ENCODE data around the gene GPR183.
A peak's percentile ranks its signal among the peaks of the same experiment; 100 is the strongest.
"Not testable (repeated sequence)": the region's sequence is repeated elsewhere in the genome, so short reads cannot be mapped to it uniquely, and the experiment has no call there.

Gene GPR183

DNA sequence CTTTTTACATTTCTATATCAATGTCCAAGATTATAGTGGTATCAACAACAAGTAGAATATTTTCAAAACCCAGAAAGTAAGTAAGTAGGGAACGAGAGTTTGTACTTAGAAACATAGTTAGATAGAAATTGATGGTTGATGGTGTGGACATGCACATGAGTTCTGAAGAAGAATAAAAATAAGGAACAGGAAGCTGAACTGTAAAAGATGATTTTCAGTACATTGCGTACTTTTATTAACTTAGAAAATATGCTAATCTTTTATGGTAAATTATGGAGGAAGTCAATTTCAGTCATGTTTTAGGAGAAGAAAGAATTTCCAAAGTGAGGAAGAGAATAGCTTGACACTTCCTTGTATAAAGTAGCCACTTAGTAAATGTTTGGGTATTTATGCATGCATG, 36.7 kb downstream of the GPR183 start:
- no peak for DNase-seq (ENCODE audit: low spot score)

DNA sequence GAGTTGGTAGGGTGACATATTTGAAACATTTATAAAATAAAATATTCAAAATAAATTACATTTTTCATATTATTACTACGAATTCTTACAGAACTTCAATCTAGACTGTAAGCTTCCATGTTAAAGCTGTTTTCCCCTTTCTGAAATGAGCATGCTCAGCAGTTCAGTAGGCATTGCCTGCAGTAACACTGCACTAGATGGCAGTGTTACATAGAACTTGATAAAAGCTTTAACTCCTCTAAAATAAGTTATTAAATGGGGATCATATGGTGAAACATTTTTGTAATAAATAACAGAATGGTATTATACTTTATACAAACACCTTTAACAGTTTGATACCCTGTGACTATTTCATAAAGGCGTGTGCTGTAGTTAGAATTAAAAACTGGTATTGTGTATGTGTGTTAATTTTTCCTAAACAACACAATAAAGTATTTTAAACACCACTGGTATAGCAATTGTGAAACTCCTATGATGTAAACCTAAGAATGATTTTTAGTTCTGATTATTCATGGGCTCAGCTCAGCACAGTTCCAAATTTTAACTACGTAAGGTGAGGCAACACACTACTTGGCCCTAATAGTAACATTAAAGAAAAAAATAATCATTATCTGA, 37.5 kb downstream of the GPR183 start:
- DNase-seq (ENCODE audit: low spot score), result peak; percentile 61

DNA sequence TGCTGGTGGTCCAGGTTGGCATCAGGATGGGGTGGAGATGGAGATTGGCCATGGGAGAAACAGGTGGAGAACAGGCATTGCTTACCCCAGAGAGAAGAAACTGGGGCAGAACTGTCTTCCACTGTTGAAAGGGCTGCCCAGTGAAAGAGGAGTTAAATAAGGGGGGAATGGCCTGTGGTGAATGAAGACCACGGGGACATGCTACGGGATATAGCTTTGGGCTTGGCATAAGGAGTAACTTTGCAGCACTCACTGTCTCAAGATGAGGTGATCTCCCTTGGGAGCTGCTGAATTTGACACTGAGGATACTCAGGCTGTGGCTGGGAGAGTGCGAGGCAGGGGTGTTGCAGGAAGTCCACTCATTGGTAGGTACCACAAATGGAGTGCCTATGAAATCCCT, 38.4 kb downstream of the GPR183 start:
- DNase-seq (ENCODE audit: low spot score), result no peak

DNA sequence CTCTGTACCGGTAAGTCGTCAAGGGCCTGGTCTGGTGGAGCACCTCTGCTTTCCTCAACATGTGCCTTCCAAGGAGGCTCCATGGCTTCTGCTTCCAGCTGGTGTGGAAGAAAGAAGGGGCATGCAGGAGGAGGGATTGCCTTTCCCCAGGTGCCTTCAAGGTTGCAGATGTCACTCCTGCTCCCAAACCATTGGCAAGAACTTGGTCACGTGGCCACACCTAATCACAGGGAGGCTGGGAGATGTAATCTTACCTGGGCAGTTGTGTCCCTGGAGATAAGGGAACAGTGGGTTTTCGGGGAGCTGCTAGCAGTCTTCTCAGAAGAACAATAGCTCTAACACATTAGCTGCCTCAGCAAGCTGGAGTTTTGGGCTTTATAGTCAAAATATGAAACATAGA, 39.3 kb downstream of the GPR183 start:
- no peak for DNase-seq (ENCODE audit: low spot score)

DNA sequence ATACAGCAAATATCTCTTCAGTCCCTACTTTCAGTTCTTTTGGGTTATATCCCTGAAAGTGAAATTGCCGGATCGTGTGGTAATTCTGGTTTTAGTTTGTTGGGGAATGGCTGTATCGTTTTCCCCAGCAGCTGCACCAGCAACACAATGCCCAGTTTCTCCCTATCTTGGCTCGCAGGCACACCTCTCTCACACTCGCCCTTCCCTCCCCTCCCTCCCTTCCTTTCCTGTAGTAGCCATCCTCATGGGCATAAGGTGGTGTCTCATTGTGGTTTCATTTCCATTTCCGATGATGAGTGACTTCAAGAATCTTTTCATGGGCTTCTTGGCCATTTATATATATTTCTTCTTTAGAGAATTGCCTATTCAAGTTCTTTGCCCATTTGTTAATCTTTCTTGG, 40.4 kb downstream of the GPR183 start:
- no peak for DNase-seq (ENCODE audit: low spot score)

DNA sequence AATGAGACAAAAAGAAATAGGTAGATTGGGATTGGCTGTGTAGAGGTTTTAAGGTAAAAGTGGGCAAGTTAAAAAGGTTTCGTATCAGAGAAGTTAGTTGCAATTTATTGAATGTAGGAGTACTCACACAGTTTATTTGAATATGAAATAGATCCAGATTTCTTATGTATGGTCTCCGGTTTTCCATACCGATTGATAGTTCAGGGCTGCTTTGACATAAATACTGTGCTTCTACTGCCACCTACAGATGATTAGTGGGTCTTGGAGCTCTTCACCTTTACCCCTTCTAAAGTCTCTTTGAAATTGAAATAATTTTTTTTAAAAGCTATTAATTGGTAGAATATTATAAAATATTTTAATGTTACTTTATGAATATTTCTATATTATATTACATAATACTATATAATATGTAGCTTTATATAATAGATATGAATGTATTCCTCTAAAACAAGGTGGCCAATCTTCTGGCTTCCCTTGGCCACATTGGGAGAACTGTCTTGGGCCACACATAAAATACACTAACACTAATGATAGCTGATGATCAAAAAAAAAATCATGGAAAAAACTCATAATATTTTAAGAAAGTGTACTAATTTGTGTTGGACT, 41.3 kb downstream of the GPR183 start:
- peak; percentile 64 for DNase-seq (ENCODE audit: low spot score)

DNA sequence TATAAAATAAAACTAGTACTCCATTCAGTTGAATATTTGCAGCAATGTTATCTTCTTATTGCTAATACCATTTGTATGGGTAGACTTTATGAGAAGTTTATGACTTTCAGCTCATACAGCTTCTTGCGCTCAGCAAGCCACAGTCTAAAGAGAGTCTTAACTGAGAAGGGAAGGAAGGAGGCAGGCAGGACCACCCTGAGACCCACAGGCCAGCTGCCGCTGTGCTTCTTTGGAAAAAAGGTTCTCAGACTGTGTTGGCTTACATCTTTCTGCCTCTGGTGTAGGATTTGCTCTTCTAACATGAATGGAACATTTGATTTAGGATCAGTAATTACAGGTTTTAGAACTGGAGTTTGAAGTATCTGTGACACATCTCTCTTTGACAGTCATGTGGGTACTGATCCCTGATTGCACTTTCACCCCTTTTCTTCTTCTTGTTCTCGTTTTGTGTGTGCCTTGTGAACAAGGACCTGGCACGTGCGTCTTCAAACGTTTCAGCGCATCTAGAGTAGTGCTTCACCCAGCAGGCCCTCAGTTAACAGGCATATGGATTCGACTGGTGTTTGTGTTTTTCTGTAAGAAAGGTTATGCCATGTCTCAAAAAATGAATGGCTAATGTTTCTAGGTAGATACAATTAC, 41.9 kb downstream of the GPR183 start:
- DNase-seq (ENCODE audit: low spot score), result no peak

DNA sequence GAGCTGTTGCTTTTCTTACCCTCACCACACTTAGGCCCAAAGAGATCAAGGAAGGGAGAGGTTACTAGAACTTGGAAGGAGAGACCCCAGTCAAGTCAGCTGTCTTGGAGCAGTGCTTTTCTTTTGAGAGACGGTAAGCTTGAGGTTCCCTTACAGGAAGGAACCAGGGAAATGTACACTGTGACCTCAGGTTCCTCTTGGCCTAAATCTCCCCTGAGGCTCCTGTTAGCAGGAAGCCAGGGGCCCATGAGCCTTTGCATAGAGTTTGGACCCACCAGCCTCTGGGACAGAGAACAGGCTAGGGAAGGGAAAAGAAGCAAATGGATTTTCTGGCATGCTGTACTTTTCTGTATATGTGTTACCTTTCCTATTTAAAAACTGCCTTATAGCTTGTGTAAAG, 43.1 kb downstream of the GPR183 start:
- DNase-seq (ENCODE audit: low spot score), result no peak

DNA sequence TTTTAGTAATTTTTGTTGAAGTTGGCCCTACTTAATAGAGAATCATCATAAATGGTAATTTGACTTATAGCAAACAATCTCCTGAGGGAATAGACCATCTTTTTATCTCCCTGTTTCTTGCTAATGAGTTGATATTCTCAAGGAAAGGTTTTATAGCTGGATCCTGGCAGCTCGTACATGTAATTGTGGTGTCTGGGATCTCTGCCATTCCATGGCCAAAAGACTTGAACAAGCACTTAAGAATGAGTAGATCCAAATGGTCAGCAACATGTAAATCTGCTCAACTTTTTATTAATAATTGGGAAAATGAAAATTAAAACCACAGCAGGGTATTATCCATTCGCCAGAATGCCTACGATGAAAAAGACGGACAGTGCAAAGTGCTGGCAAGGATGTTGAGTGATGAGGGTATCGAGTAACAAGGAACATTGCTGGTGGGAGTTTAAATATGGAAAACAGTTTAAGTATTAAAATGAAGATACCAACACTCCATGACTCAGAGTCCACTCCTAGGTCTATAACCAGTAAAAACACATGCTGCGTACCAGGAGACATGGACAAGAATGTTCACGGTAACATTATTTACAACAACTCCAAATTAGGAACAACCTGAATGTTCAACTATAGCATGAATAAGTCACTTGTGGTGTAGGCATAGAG, 43.9 kb downstream of the GPR183 start:
- DNase-seq (ENCODE audit: low spot score), result no peak

DNA sequence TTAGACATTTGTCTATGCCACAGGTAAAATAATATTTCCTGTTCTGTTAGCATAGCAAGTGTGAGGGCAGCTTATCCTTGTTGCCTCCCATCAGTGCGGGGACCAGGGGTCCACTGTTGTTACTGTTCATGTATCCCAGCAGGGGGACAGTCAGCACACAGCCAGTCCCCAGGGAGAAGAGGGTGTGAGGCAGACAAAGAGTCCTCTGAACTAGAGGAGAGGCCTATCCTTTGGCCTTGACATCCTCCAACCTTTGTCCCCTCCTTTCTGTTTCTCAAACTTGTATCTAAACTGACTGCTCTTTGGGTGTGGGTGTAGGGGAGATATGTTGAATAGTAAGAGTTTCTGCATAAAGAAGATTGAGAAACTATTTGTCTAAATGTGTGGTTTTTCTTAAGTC, 46.1 kb downstream of the GPR183 start:
- DNase-seq (ENCODE audit: low spot score), result no peak

DNA sequence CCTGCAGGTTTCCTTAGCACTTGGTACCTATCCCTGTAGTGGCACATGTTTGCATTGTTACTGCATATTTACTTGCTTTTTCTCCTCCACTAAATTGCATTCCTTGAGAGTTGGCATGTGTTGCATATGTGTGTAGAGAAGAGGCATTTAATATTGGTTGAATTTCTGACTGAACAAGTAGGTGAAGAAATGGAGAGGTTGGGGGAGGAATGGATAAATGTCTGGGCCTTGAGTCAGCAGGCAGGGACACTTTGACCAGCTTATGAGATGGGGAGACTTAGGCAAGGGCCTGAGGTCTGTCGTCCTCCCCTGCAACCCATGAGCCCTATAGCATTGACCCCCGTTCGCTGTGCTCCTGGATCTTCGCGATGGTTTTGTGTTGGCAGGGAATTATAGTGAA, 47.0 kb downstream of the GPR183 start:
- peak; percentile 38 for DNase-seq (ENCODE audit: low spot score)

DNA sequence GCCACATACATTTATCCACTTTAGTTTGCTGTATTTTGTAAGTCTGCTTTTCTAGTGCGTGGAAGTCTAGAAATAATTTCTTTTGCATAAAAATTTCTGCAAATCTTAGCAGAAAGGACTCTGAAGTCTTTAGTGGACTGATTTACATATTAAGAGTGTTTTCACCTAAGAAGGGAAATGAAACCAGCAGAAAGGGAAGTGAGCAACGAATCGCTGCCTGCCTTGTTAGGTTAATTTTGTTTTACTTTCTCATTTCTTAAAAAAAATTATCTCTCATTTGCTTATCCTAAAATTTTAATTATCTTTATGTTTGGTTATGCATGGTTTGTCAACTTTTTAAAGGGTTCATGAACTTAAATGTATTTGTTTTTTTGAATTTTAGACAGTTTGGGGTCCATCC, 48.3 kb downstream of the GPR183 start:
- no peak for DNase-seq (ENCODE audit: low spot score)

DNA sequence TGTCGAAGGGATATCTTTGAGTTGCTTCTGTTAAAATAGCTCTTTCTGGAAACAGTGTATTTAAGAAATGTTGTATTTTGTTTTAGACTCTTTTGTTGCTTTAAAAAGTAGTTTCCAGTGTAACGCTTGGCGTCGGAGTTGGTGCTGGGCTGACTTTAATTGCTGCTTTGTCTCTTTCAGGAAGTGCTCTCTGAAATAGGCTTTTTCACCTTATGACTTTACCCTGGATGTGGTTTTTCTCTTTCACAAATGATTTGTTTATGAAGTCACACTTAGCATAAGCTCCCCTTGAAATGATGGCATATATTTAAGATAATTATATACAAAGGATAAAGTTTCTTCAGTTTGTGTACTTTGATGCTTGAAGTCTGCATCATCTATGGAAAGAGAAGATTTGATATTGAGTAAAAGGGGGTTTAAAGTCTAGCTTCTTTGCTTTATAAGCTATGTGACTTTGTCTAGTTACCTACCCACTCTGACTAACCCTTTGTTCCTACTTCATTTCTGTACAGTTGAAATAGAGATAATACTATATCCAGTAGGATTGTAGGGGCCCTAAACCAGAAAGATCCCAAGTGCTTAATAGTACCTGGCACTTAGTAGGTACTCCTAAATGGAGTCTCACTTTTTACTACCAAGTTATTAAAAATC, 48.9 kb downstream of the GPR183 start, which contains the start of gene GPR18:
Gene GPR18 (minus strand): TSS at position 170 of the 651 bp plus-strand sequence. CDS start 2,507 bp downstream, outside the sequence.
- no peak for DNase-seq (ENCODE audit: low spot score)

DNA sequence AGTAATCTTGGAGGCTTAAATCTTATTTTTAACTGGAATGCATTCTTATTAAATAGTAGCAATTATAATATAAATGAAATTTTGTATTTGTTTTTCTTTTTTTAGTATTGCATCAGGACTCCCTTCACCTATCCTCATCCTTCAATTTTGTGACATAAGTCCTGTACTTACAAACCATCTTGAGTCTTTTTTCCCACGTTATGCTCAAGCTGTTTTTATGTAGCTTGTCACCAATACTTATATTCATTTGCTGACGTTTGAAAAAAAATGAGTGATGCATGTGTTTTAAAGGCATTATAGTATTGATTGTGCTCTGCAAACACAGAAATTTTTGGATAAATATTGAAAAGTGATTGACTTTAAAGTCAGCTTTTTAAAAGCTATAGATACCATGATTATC, 49.9 kb downstream of the GPR183 start:
- DNase-seq (ENCODE audit: low spot score), result no peak

DNA sequence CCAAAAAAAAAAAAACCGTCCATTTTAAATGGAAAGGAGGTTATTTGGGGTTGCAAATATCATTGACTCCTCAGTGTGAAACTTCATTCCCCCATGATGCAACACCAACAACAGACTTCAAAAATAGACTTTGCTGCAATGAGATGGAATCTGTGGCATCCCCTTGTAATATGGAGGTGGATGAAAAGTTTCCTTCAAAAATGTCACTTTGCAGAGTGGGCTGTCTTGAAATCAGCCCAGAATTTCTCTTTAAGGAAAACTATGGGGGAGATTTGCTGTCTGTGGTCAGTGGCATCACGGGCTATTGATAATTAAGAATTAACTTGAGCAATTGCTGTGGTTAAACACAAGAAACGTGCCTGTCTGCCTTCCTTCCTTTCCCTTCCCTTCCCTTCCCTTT, 50.5 kb downstream of the GPR183 start:
- DNase-seq (ENCODE audit: low spot score), result peak; percentile 70

DNA sequence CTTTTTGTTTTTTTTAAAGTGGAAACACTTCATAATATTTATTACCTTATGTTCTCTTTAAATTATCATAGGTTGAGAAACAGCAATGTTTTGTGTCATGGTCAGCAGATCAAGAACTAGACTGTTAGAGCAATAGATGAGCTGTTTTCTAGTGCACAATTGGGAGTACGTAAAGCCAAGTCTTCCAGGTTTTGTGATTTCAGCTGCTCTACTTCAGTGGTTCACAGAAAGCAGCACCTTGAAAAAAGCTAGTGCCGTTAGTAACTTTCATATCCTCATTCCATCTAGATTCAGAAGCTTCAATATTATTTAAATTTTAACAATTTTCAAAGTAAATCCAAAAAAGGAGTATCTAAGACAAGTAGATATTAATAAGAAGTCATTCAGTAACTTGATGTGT, 50.9 kb downstream of the GPR183 start:
- no peak for DNase-seq (ENCODE audit: low spot score)

DNA sequence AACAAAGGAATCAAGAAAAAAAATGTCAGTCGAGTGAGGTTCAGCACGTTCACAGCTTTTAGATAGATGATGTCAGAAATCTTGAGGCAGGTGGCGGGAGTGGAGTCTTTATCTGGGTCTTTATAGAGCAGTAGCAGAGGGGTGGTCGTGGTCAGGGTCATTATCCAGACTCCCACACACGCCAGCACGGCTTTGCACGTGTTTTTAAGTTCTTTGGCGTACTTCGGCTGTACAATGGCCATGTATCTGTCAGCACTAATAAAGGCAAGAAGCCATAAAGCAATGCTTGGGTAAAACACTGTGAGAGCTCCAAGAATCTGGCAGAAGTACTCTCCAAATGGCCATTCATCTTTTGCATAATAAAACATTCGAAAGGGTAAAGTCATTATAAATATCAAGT, 51.9 kb downstream of the GPR183 start:
- no peak for DNase-seq (ENCODE audit: low spot score)

DNA sequence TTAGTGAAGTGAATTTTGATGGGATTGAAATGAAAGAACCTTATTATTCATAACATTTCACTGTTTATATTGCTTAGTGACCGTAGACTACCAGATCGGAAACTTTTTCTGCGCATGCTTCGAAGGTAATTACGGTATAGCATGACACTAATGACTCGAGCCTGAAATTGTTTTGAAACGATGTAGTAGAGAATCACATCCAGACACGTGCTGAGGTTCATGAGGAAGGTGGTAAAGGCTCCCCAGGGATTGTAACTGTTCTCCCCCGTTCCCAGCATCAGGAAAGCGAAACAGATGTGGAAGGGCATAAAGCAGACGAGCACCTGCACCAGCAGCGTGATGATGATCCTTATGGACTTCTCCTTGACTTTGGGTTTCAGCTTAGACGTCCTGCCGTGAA, 52.4 kb downstream of the GPR183 start:
- DNase-seq (ENCODE audit: low spot score), result no peak

DNA sequence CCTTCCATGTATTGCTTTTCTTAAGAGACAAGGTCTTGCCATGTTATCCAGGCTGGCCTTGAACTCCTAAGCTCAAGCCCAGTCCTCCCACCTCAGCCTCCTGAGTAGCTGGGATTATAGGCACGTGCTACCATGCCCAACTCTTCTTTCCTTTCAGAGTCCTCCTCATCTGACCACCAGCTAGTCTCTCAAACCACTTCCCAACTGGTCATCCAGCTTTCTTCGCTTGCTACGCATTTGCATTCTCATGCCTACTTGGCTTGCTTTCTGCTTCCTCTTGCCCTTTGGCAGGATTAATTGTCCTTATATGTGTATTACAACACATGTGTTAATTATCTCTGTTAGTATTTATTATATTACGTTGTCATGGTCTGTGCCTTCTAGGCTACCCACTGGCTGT, 55.3 kb downstream of the GPR183 start:
- no peak for DNase-seq (ENCODE audit: low spot score)

DNA sequence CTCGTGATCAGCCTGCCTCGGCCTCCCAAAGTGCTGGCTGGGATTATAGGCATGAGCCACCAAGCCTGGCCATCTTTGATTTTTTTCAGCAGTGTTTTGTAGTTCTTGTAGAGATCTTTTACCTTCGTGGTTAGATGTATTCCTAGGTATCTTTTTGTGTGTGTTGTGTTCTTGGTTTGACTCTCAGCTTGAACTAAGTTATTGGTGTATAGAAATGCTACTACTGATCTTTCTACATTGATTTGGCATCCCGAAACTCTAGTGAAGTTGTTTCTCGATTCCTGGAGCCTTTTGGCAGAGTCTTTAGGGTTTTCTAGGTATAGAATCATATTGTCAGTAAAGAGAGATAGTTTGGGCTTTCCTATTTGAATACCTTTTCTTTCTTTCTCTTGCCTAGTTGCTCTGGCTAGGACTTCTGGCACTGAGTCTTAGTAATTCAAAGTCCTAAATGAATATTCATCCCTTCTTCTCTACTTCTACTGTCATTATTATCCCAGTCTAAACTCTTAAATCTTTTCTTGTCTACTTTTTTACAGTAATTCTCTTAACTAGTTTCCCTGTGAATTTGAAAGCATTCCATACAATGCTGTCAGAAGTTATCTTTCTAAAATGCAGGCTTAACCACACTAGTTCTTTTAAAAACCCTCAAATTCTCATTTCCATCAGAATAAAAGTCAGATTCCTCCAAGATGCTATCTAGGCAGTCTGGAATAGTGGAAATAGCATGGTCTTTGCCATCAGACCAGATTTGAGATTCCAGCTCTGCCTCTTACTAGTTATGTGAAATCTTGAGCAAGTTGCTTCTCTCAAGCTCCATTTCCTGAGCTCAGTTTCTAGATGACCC, 56.0 kb downstream of the GPR183 start:
- no peak for DNase-seq (ENCODE audit: low spot score)

DNA sequence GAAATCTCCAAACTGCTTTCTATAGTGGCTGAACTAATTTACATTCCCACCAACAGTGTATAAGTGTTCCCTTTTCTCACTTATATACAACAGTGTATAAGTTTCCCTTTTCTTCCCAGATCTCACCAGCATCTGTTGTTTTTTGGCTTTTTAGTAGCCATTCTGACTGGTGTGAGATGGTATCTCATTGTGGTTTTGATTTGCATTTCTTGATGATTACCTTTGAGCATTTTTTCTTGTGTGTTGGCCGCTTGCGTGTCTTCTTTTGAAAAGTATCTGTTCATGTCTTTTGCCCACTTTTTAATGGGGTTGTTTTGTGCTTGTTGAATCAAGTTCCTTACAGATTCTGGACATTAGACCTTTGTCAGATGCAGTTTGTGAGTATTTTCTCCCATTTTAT, 57.6 kb downstream of the GPR183 start:
- not testable (repeated sequence) for DNase-seq (ENCODE audit: low spot score)

DNA sequence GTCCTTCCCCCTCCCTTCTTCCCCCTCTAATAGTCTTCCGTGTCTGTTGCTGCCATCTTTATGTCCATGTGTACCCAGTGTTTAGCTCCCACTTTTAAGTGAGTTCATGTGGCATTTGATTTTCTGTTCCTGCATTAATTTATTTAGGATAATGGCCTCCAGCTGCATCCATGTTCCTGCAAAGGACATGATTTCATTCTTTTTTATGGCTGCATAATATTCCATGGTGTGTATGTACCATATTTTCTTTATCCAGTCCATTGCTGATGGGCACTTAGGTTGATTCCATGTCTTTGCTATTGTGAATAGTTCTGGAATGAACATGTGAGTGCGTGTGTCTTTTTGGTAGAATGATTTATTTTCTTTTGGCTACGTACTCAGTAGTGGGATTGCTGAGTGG, 58.0 kb downstream of the GPR183 start:
- not testable (repeated sequence) for DNase-seq (ENCODE audit: low spot score)
